ENCODE results near the gene YAF2. TPM values are rescaled to one million over a fixed set of nuclear protein-coding genes. Genes with fewer than 3 reads are reported as not detected.

YAF2 gene
- total and polyA plus RNA-seq, 2 experiments from 2014 or later: 1.0 TPM

- Histone ChIP-seq H3K36me3 (ENCODE audit: insufficient read depth) (no peaks in the 10 kb centered on the region), H3K4me3 (no peak overlapping the region), H3K9me2 (ENCODE audit: insufficient read depth) (no peaks in the 10 kb centered on the region), H3K27me3 (ENCODE audit: insufficient read depth) (no peaks in the 10 kb centered on the region), H3F3A (replicated peaks; ENCODE audit: low read depth) (no peaks in the 10 kb centered on the region), H3K27ac (ENCODE audit: low read depth) (no peak overlapping the region), H3K79me2 (replicated peaks; ENCODE audit: insufficient read depth) (no peaks in the 10 kb centered on the region), H3K4me2 (no peak overlapping the region), H2AFZ (no peak overlapping the region), H4K20me1 (replicated peaks; ENCODE audit: insufficient read depth) (no peaks in the 10 kb centered on the region), H3K4me1 (ENCODE audit: insufficient read depth) (no peaks in the 10 kb centered on the region)
- ATAC-seq (no peak), DNase-seq (ENCODE audit: low spot score) (no peak)
- no peak overlapping the region for H3K27ac Mint-ChIP-seq
- H3K4me1 Mint-ChIP-seq: no peaks in the 10 kb centered on the region
- H3K36me3 Mint-ChIP-seq (ENCODE audit: low read depth): no peaks in the 10 kb centered on the region
- H3K27me3 Mint-ChIP-seq (ENCODE audit: insufficient read depth, low read depth, poor library complexity): no peaks in the 10 kb centered on the region
- no peak overlapping the region for H3K4me3 Mint-ChIP-seq
- H3K9me3 Mint-ChIP-seq: no peaks in the 10 kb centered on the region; the same call in 2 of the 3 replicates
- no peak for TF ChIP-seq EZH2phosphoT487 (IDR thresholded peaks at IDR 0.05; ENCODE audit: unreplicated experiment)
Measured at GRCh38 chr12:42282294-42282693, 44.2 kb upstream of the YAF2 start.

GRCh38 chr12:42281844-42282243 is 43.8 kb upstream of the YAF2 start:
- DNase-seq (ENCODE audit: low spot score) (no peak), ATAC-seq (no peak)
- Histone ChIP-seq H3K79me2 (replicated peaks; ENCODE audit: insufficient read depth) (no peaks in the 10 kb centered on the region), H3K4me2 (no peak overlapping the region), H3K36me3 (ENCODE audit: insufficient read depth) (no peaks in the 10 kb centered on the region), H3K27me3 (ENCODE audit: insufficient read depth) (no peaks in the 10 kb centered on the region), H3K27ac (ENCODE audit: low read depth) (no peak overlapping the region), H3F3A (replicated peaks; ENCODE audit: low read depth) (no peaks in the 10 kb centered on the region), H4K20me1 (replicated peaks; ENCODE audit: insufficient read depth) (no peaks in the 10 kb centered on the region), H2AFZ (no peak overlapping the region), H3K4me3 (no peak overlapping the region), H3K4me1 (ENCODE audit: insufficient read depth) (no peaks in the 10 kb centered on the region), H3K9me2 (ENCODE audit: insufficient read depth) (no peaks in the 10 kb centered on the region)
- no peaks in the 10 kb centered on the region; the same call in 2 of the 3 replicates for H3K9me3 Mint-ChIP-seq
- H3K4me1 Mint-ChIP-seq: no peaks in the 10 kb centered on the region
- H3K4me3 Mint-ChIP-seq: no peak overlapping the region
- H3K27me3 Mint-ChIP-seq (ENCODE audit: insufficient read depth, low read depth, poor library complexity): no peaks in the 10 kb centered on the region
- H3K27ac Mint-ChIP-seq: no peak overlapping the region
- no peak for TF ChIP-seq JUNB (IDR thresholded peaks at IDR 0.05; ENCODE audit: unreplicated experiment)
- TF ChIP-seq EZH2 (IDR thresholded peaks at IDR 0.05; ENCODE audit: low read depth, unreplicated experiment): no peak
- no peak for TF ChIP-seq POLR2AphosphoS5 (IDR thresholded peaks at IDR 0.05; ENCODE audit: low read depth)
- no peak for TF ChIP-seq CTCF (conservative IDR thresholded peaks at IDR 0.05; ENCODE audit: low read depth in 2 of 2)
- no peak for TF ChIP-seq NANOG (IDR thresholded peaks at IDR 0.05; ENCODE audit: borderline replicate concordance)
- H3K36me3 Mint-ChIP-seq (ENCODE audit: low read depth): no peaks in the 10 kb centered on the region

GRCh38 chr12:42281278-42281677 is 43.2 kb upstream of the YAF2 start:
- Histone ChIP-seq H3K36me3 (ENCODE audit: insufficient read depth) (no peaks in the 10 kb centered on the region), H3K79me2 (replicated peaks; ENCODE audit: insufficient read depth) (no peaks in the 10 kb centered on the region), H3K4me2 (no peak overlapping the region), H3K4me1 (ENCODE audit: insufficient read depth) (no peaks in the 10 kb centered on the region), H3K9me2 (ENCODE audit: insufficient read depth) (no peaks in the 10 kb centered on the region), H3K27ac (ENCODE audit: low read depth) (no peak overlapping the region), H4K20me1 (replicated peaks; ENCODE audit: insufficient read depth) (no peaks in the 10 kb centered on the region), H3K27me3 (ENCODE audit: insufficient read depth) (no peaks in the 10 kb centered on the region), H3K4me3 (no peak overlapping the region), H2AFZ (no peak overlapping the region), H3F3A (replicated peaks; ENCODE audit: low read depth) (no peaks in the 10 kb centered on the region)
- ATAC-seq (no peak), DNase-seq (ENCODE audit: low spot score) (no peak)
- Mint-ChIP-seq H3K27me3 (ENCODE audit: insufficient read depth, low read depth, poor library complexity) (no peaks in the 10 kb centered on the region), H3K36me3 (ENCODE audit: low read depth) (no peaks in the 10 kb centered on the region), H3K4me1 (no peaks in the 10 kb centered on the region), H3K27ac (no peak overlapping the region), H3K4me3 (no peak overlapping the region), H3K9me3 (no peaks in the 10 kb centered on the region; the same call in 2 of the 3 replicates)
- TF ChIP-seq CTCF (conservative IDR thresholded peaks at IDR 0.05; ENCODE audit: low read depth in 2 of 2) (no peak), POLR2AphosphoS5 (IDR thresholded peaks at IDR 0.05; ENCODE audit: low read depth) (no peak), ZNF331 (CRISPR knock-in tag; IDR thresholded peaks at IDR 0.05; ENCODE audit: low read depth) (no peak), EZH2phosphoT487 (IDR thresholded peaks at IDR 0.05; ENCODE audit: unreplicated experiment) (no peak)
- TF ChIP-seq, protein P1, sequence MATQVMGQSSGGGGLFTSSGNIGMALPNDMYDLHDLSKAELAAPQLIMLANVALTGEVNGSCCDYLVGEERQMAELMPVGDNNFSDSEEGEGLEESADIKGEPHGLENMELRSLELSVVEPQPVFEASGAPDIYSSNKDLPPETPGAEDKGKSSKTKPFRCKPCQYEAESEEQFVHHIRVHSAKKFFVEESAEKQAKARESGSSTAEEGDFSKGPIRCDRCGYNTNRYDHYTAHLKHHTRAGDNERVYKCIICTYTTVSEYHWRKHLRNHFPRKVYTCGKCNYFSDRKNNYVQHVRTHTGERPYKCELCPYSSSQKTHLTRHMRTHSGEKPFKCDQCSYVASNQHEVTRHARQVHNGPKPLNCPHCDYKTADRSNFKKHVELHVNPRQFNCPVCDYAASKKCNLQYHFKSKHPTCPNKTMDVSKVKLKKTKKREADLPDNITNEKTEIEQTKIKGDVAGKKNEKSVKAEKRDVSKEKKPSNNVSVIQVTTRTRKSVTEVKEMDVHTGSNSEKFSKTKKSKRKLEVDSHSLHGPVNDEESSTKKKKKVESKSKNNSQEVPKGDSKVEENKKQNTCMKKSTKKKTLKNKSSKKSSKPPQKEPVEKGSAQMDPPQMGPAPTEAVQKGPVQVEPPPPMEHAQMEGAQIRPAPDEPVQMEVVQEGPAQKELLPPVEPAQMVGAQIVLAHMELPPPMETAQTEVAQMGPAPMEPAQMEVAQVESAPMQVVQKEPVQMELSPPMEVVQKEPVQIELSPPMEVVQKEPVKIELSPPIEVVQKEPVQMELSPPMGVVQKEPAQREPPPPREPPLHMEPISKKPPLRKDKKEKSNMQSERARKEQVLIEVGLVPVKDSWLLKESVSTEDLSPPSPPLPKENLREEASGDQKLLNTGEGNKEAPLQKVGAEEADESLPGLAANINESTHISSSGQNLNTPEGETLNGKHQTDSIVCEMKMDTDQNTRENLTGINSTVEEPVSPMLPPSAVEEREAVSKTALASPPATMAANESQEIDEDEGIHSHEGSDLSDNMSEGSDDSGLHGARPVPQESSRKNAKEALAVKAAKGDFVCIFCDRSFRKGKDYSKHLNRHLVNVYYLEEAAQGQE (IDR thresholded peaks at IDR 0.05; ENCODE audit: unreplicated experiment): no peak
